ENCODE results near the gene CRYGA. TPM values are rescaled to one million over a fixed set of nuclear protein-coding genes. Genes with fewer than 3 reads are reported as not detected.
"Not testable (repeated sequence)": the region's sequence is repeated elsewhere in the genome, so short reads cannot be mapped to it uniquely, and the experiment has no call there.

The CRYGA gene
- total RNA-seq, 2 donors from 2014 or later = not detected

GRCh38 chr2:208174144-208174543, 10.8 kb upstream of the CRYGA start:
- ATAC-seq (no peak), DNase-seq (no peak)
- intact Hi-C loops (cut with DNase I) = loop anchor here in 1 of 2 donors (2.0 kb wide), 1 partner anchor 81 kb away; the partner anchor contains the start of gene IDH1

- DNase-seq = no peak
- intact Hi-C loops (cut with DNase I) = no loop called here
- ATAC-seq = peak in 1 of 2 donors; percentile 58
Measured at GRCh38 chr2:208172125-208172524, 8.7 kb upstream of the CRYGA start.

- ATAC-seq = no peak
- intact Hi-C loops (cut with DNase I) = no loop called here
Measured at GRCh38 chr2:208164951-208165755, 1.8 kb upstream of the CRYGA start.

GRCh38 chr2:208156439-208156838, 7.0 kb downstream of the CRYGA start:
- ATAC-seq = no peak
- intact Hi-C loops (cut with DNase I) = no loop called here
- DNase-seq = no peak

More at GRCh38 chr2:208164951-208165755, 1.8 kb upstream of the CRYGA start:
- DNase-seq = no peak

- DNase-seq = no peak
- intact Hi-C loops (cut with DNase I) = no loop called here
- no peak for ATAC-seq
Measured at GRCh38 chr2:208153156-208153555, 10.2 kb downstream of the CRYGA start.

- ATAC-seq = no peak
Measured at GRCh38 chr2:208150956-208151355, 12.4 kb downstream of the CRYGA start.

GRCh38 chr2:208150094-208150493, 13.3 kb downstream of the CRYGA start:
- ATAC-seq = no peak
- no peak for DNase-seq
- intact Hi-C loops (cut with DNase I) = no loop called here

More at GRCh38 chr2:208150956-208151355, 12.4 kb downstream of the CRYGA start:
- intact Hi-C loops (cut with DNase I) = no loop called here
- DNase-seq = no peak

GRCh38 chr2:208148803-208149202, 14.6 kb downstream of the CRYGA start:
- intact Hi-C loops (cut with DNase I) = no loop called here
- ATAC-seq = no peak

GRCh38 chr2:208147759-208148158, 15.6 kb downstream of the CRYGA start:
- ATAC-seq (peak in 1 of 2 donors; percentile 27), DNase-seq (no peak)
- intact Hi-C loops (cut with DNase I) = no loop called here

More at GRCh38 chr2:208148803-208149202, 14.6 kb downstream of the CRYGA start:
- DNase-seq = no peak

- ATAC-seq = no peak
- intact Hi-C loops (cut with DNase I) = no loop called here
- no peak for DNase-seq
Measured at GRCh38 chr2:208147008-208147407, 16.4 kb downstream of the CRYGA start.

- ATAC-seq (no peak), DNase-seq (no peak)
- intact Hi-C loops (cut with DNase I) = no loop called here
Measured at GRCh38 chr2:208146006-208146405, 17.4 kb downstream of the CRYGA start, which contains the start of gene CRYGB. CRYGB (minus strand) TSS chr2:208146158; CDS start chr2:208146120, 38 bp downstream.

GRCh38 chr2:208142925-208143799, 20.2 kb downstream of the CRYGA start:
- ATAC-seq = no peak
- intact Hi-C loops (cut with DNase I) = no loop called here

GRCh38 chr2:208142240-208142924, 21.0 kb downstream of the CRYGA start:
- ATAC-seq (no peak), DNase-seq (no peak)
- intact Hi-C loops (cut with DNase I) = no loop called here

More at GRCh38 chr2:208142925-208143799, 20.2 kb downstream of the CRYGA start:
- DNase-seq = no peak

GRCh38 chr2:208139447-208139846, 23.9 kb downstream of the CRYGA start:
- intact Hi-C loops (cut with DNase I) = no loop called here
- ATAC-seq (no peak), DNase-seq (no peak)

GRCh38 chr2:208138334-208138733, 25.1 kb downstream of the CRYGA start:
- ATAC-seq; DNase-seq; intact Hi-C loops (cut with DNase I): not testable (repeated sequence)

- intact Hi-C loops (cut with DNase I) = no loop called here
- DNase-seq = no peak
- ATAC-seq = no peak
Measured at GRCh38 chr2:208136716-208137094, 26.7 kb downstream of the CRYGA start.

- ATAC-seq (peak; percentile 84 to 90), DNase-seq (no peak)
- intact Hi-C loops (cut with DNase I) = no loop called here
Measured at GRCh38 chr2:208135794-208136715, 27.3 kb downstream of the CRYGA start.

GRCh38 chr2:208134928-208135586, 28.3 kb downstream of the CRYGA start:
- ATAC-seq (no peak), DNase-seq (no peak)
- intact Hi-C loops (cut with DNase I) = no loop called here

Measured in left cardiac atrium (tissue), 4 donors.